HG02852 (cell line): ENCODE results near the gene ANP32D.
"Not testable (repeated sequence)": the region's sequence is repeated elsewhere in the genome, so short reads cannot be mapped to it uniquely, and the experiment has no call there.

ENCODE experiments used
- ATAC-seq: cut with Tn5 transposase; IDR thresholded peaks from one replicate; pipeline ENCODE4 v1.9.1; 2021; ENCODE audit warnings: mild to moderate bottlenecking, moderate library complexity; ENCODE audit not compliant: unreplicated experiment

Gene ANP32D

GRCh38 chr12:48472259-48472658 lies at the start of gene ANP32D:
Gene ANP32D, plus strand, starts transcription at chr12:48472559. Its CDS starts 106 bp downstream, at chr12:48472665.
- no peak for ATAC-seq

DNA sequence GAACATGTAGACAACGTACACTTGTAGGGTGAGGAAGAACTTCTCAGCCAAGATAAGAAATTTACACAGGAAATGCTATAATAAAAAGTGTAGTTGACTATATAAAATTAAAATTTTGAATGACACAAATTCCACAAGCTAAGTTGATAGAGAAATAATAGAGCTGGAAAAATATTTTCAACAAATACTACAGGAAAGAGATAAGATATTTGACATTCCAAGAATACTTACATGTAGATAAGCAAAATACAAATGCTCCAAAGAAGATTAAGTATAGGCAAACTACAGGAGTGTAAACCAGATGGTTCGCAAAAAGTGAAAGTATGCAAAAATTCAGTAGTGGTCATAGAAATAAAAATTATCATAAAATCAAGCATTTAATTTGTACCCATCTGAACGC lies 49.2 kb upstream of the ANP32D start:
- no peak for ATAC-seq

- no peak for ATAC-seq
Measured at GRCh38 chr12:48424644-48425043, 47.7 kb upstream of the ANP32D start.

DNA sequence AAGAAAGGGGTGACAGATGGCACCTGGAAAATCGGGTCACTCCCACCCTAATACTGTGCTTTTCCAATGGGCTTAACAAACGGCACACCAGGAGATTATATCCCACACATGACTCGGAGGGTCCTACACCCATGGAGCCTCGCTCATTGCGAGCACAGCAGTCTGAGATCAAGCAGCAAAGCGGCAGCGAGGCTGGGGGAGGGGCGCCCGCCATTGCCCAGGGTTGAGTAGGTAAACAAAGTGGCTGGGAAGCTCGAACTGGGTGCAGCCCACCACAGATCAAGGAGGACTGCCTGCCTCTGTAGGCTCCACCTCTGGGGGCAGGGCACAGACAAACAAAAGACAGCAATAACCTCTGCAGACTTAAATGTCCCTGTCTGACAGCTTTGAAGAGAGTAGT lies 38.3 kb upstream of the ANP32D start:
- ATAC-seq, result not testable (repeated sequence)

DNA sequence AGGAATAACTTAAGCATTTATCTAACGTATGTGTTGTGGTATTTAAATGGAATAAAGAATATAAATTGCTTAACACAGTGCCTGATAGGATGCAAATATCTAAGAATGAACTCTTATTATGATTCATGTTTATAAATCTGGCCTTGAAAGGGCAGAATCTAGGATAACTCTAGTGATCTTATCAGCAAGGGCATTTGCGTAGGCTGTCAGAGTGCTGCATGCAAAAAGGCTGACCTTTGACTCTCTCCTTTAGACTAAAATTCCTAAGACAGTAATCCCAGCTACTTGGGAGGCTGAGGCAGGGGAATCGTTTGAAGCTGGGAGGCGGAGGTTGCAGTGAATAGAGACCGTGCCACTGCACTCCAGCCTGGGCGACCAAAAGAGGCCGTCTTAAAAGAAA lies 31.3 kb upstream of the ANP32D start:
- no peak for ATAC-seq

- no peak for ATAC-seq
Measured at GRCh38 chr12:48442179-48442847, 30.0 kb upstream of the ANP32D start.

- no peak for ATAC-seq
Measured at GRCh38 chr12:48445538-48445937, 26.8 kb upstream of the ANP32D start.

GRCh38 chr12:48446161-48446776 lies 26.1 kb upstream of the ANP32D start:
- ATAC-seq, result no peak

GRCh38 chr12:48447755-48448154 lies 24.6 kb upstream of the ANP32D start:
- ATAC-seq, result no peak

GRCh38 chr12:48451372-48451771 lies 21.0 kb upstream of the ANP32D start:
- ATAC-seq, result no peak

GRCh38 chr12:48452961-48453360 lies 19.4 kb upstream of the ANP32D start:
- ATAC-seq, result not testable (repeated sequence)

GRCh38 chr12:48454667-48455066 lies 17.7 kb upstream of the ANP32D start:
- no peak for ATAC-seq

- ATAC-seq, result no peak
Measured at GRCh38 chr12:48455116-48455515, 17.2 kb upstream of the ANP32D start.

- ATAC-seq, result no peak
Measured at GRCh38 chr12:48459259-48459658, 13.1 kb upstream of the ANP32D start.

- not testable (repeated sequence) for ATAC-seq
Measured at GRCh38 chr12:48469027-48469426, 3.3 kb upstream of the ANP32D start.

DNA sequence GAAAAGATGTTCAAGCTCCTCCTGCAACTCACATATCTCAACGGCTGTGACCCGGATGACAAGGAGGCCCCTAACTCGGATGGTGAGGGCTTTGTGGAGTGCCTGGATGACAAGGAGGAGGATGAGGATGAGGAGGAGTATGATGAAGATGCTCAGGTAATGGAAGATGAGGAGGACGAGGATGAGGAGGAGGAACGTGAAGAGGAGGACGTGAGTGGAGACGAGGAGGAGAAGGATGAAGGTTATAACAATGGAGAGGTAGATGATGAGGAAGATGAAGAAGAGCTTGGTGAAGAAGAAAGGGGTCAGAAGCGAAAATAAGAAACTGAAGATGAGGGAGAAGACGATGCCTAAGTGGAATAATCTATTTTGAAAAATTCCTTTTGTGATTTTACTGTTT lies 702 bp downstream of the ANP32D start:
- ATAC-seq, result no peak

DNA sequence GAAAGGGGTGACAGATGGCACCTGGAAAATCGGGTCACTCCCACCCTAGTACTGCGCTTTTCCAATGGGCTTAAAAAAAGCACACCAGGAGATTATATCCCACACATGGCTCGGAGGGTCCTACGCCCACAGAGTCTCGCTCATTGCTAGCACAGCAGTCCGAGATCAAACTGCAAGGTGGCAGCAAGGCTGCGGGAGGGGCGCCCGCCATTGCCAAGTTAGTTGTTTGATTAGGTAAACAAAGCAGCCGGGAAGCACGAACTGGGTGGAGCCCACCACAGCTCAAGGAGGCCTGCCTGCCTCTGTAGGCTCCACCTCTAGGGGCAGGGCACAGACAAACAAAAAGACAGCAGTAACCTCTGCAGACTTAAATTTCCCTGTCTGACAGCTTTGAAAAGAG lies 2.1 kb downstream of the ANP32D start:
- not testable (repeated sequence) for ATAC-seq

GRCh38 chr12:48482198-48482597 lies 9.8 kb downstream of the ANP32D start, which contains the start of gene C12orf54:
Gene C12orf54, plus strand, starts transcription at chr12:48482498. Its CDS starts 799 bp downstream, at chr12:48483297.
- no peak for ATAC-seq

GRCh38 chr12:48482930-48483329 lies 10.6 kb downstream of the ANP32D start:
- no peak for ATAC-seq

- no peak for ATAC-seq
Measured at GRCh38 chr12:48486261-48486660, 13.9 kb downstream of the ANP32D start.

DNA sequence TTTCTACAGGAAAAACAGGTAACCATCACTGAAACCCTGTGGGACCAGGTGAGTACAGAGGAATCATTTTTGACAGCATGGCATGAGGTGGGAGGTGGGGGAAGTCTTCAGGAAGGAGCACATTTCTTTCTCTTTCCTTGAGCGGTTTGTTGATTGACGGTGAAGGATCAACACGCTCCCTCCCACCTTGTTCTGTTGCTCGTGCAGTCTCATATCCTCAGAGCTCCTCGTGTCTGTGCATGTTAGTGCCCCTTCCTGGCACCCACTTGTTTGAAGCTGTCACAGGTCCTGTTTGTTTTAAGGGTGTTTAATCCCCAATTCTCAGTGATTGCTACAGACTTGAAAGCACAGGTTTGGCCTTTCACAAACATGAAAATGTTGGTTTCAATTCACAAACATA lies 14.3 kb downstream of the ANP32D start:
- ATAC-seq, result no peak

DNA sequence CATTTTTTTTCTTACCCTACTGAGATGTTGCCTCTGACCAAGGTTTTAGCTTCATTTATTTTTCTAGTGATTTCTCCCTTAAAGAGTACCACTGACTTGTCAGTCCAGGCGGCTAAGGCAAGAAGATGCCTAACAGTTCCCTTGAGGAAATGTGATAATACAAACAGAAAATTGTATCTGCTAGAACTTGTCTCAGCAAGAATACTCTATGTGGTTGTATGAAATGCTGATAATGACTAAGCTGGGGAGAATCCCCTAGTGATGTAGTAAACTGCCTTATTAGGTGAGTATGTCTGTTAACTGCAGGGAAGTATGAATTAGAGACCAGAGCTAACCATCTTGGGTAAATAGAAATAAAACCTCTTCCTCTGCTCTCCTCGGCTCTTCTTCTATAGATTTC lies 16.7 kb downstream of the ANP32D start:
- ATAC-seq, result peak; percentile 95

DNA sequence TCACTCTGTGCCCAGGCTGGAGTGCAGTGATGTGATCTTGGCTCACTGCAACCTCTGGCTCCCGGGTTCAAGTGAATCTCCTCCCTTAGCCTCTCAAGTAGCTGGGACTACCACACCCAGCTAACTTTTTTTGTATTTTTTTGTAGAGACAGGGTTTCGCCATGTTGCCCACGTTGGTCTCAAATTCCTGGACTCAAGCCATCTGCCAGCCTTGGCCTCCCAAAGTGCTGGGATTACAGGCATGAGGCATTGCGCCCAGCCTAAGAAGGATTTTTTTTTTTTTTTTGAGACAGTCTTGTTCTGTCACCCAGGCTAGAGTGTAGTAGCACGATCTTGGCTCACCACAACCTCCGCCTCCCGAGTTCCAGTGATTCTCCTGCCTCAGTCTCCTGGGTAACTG lies 17.1 kb downstream of the ANP32D start:
- ATAC-seq, result not testable (repeated sequence)
